Cortex of kidney (tissue), 1 donor: ENCODE data around the gene DDX18.
"Not testable (repeated sequence)": the region's sequence is repeated elsewhere in the genome, so short reads cannot be mapped to it uniquely, and the experiment has no call there.

Experiments
- DNase-seq: peaks from one replicate; lab custom pipeline; 2025; lab: John Stamatoyannopoulos, UW

Gene DDX18

DNA sequence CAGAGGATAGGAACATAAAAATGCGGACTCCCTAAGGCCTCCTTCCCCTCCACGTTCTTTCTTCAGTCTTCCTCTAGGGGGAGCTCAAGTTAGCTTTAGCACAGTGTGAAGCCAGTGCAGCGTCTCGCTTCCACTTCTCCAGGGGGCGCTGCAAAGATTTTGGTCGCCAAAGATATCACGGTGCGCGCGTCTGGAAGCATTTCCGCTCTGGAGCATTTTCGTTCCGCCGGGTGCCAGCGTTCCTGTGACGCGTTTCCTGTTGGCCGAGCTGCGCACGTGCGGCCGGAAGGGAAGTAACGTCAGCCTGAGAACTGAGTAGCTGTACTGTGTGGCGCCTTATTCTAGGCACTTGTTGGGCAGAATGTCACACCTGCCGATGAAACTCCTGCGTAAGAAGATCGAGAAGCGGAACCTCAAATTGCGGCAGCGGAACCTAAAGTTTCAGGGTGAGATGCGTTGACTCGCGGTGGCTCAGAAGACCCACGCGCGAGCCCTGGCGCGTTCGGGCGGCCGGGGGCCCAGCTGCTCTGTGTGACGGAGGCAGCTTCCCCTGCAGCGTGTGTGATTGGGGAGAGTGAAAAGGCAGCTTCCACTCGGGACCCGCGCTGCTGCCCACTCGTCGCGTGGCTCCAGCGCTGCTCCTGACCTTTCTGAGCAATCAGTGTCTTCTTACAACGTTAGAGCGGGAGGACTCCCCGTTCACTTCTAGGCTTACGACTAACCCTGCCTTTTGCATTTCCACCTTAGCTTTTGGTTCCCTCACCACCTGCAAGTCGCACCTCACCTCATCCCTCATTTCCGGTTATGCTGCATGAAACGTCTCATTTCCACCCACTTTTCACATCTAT lies at the start of gene DDX18:
DDX18 (plus strand) TSS at position 275 of the 848 bp plus-strand sequence; CDS start at position 362, 87 bp downstream.
- peak; percentile 40 for DNase-seq

- no peak for DNase-seq
Observed at GRCh38 chr2:117770730-117771129, 43.8 kb upstream of the DDX18 start.

DNA sequence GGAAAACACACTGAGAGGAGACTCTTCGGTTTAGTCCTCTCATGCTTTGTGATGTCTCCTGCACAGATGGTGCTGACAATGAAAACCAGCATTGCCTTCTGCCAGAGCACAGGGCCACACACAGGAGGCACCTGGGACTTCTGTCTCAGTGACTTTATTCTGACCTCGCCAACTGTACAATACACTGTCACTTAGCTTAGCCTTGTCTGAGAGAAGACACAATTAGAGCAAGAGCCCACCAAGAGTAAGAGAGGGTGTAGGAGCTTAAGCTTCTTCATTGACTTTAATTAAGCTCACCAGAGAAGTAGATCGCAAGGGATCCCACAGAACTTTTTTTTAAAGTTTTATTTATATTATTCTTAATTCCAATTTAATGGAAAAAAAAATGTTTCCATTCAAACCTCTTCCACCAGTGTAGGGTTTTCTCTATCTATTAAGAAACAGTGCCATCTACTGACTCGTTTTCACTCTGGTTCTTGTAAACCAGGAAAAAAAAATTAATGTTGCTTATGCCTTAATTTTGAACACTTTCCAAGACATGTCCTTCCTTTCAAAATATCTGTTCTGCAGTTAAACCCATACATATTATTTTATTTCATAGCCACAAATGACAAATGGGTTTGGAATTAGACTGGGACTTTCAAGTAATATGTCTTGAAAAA lies 42.4 kb upstream of the DDX18 start:
- DNase-seq = no peak

GRCh38 chr2:117774716-117775115 lies 39.8 kb upstream of the DDX18 start:
- DNase-seq = no peak

DNA sequence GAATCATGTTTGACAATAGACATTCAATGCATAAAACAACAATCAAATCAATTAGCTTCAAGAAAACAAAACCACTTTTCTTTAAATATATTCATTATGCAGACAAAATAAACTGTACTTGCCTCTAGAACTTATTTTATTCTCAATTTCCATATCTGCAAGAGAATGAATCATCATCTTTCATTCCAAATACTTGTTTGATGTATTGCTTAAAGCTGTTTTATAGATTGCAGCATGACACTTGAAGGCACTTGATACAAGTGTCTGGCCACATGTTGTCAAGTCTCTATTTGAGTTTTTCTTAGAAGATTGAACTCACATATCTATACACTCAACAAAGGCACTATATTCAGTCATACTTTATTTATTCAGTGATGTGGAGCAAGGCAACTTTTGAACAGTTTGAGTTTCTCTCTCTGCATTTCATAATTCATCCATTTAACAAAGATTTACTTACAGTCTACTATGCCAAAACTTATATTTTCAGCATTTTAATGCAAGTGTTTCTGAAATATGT lies 38.7 kb upstream of the DDX18 start:
- DNase-seq = no peak

- no peak for DNase-seq
Observed at GRCh38 chr2:117776888-117777287, 37.6 kb upstream of the DDX18 start.

DNA sequence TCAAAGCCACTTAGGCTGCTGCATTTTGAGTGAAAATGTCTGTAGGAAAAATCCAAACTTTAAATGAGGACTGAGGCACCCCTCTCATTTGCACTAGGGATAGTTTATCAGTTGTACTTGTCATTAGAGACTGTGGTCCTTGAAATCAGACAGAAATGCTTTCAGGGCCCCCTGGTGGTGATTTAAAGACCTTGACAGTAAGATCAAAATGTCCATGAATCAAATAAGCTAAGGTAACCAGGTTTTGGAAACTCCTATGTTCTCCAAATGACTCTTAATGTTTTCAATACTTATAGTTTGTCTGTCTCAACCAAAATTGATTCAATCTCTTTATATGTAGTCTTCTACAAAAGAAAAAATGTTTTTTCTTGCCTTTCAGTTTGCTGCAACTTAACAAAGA lies 28.8 kb upstream of the DDX18 start:
- DNase-seq = no peak

DNA sequence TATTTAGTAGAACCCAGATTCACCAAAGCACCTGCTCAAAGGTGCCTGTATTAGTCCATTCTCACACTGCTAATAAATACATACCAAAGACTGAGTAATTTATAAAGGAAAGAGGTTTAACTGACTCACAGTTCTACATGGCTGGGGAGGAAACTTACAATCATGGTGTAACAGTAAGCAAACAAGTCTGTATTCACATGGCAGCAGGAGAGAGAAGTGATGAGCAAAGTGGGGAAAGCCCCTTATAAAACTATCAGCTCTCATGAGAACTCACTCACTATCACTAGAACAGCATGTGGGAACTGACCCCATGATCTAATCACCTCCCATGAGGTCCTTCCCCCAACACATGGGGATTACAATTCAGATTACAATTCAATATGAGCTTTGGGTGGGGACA lies 28.0 kb upstream of the DDX18 start:
- no peak for DNase-seq

DNA sequence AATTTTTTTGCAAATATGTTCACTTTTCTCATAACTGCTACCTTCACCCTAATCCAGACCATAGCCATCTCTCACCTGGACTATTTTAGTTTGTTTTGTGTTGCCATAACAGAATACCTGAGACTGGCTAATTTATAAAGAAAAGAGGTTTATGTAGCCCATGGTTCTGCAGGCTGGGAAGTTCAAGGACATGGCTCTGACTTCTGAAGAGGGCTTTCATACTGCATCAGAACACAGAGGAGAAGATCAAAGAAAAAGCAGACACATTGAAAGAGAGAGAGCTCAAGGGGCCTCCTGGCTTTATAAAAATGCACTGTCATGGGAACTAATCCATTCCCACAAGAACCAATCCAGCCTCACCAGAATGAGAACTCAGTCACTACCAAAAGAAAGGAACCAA lies 25.0 kb upstream of the DDX18 start:
- no peak for DNase-seq

DNA sequence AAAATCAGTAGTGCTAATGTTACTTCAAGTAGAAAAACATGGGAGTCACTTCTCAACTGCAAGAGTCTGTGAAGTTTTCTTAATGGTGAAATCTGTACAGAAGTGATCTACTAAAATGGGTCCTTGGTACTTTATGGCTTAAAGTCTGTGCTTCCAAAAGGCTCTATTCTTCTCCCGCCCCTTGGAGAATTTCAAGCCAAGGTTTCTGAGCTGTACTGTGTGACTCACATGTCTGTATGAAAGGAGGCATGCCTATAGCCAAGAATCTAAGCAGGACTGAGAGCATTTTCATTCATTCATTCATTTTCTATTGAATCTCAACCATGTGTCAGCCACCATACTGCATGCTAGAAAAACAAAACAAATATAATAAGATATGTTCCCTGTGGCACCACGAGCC lies 19.8 kb upstream of the DDX18 start:
- DNase-seq = no peak

GRCh38 chr2:117801826-117802225 lies 12.7 kb upstream of the DDX18 start:
- DNase-seq = no peak

GRCh38 chr2:117803644-117804325 lies 10.7 kb upstream of the DDX18 start:
- DNase-seq = not testable (repeated sequence)

DNA sequence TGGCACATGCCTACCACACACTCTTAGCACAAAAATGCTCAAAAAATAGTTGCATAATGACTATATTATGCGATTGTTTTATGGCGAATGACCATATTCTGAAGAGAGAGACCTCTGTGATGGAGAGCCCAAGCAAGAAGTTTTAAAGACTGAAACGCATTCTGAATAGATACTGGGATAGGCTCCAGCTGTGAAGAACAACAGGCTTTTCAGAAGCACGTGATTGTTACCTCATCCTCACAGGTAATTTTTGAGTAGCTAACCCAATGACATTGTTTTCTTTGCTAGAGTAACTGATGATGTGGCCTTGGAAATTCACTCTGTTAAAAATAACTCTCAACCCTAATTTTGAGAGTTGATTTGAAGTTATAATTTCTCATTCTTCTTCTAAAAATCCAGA lies 2.0 kb upstream of the DDX18 start:
- DNase-seq = no peak

DNA sequence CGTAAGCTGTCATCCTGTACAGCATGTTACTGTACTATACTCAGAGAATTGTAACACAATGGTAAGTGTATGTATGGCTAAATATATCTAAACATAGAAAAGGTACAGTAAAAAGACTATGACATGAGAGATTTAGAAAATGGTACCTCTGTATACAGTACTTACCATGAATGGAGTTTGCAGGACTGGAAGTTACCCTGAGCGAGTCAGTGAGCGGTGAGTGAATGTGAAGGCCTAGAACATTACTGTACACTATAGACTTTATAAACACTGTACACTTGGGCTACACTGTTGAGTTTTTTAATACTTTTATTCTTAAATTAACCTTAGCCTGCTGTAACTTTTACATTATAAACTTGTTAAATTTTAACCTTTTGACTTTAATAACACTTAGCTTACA lies 1.5 kb downstream of the DDX18 start:
- DNase-seq = no peak

DNA sequence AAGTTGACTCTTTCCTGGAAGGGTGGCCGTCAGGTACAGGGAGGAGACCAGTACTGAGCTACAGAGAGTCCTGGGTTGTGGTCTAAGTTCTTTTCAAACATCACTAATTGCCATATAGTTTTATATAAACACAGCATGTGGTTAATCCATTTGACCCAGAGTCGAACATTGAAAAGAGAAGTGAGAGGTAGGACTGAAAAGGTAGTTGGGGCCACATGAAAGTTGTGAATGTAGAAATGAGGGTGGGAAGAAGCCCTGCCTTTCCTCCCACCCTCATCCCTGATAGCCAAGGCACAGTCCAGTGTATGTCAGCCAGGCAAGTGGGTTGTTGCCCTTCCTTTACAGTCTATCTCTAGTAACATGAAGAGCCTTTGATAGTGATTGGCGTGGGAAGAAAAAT lies 4.4 kb downstream of the DDX18 start:
- no peak for DNase-seq

DNA sequence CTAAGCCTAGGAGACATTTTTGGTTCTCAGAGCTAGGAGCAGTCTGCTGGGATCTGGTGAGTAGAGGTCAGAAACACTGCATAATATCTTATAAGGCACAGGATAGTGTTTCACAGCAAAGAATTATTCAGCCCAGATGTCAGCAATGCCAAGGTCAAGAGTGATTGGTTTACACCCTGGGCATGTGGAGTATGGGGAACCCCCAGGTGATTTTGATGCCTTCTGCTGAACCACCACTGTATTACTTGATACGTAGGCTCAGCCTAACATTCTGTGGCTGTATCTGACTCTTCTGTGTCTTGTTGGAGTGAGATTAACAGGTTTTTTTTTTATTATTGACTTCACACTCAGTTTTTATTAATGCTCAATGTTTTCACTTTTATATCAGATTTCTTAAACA lies 6.0 kb downstream of the DDX18 start:
- no peak for DNase-seq

GRCh38 chr2:117825437-117825836 lies 10.9 kb downstream of the DDX18 start:
- DNase-seq = no peak

- DNase-seq = not testable (repeated sequence)
Observed at GRCh38 chr2:117827464-117827863, 13.0 kb downstream of the DDX18 start.

- no peak for DNase-seq
Observed at GRCh38 chr2:117828870-117829269, 14.4 kb downstream of the DDX18 start.

DNA sequence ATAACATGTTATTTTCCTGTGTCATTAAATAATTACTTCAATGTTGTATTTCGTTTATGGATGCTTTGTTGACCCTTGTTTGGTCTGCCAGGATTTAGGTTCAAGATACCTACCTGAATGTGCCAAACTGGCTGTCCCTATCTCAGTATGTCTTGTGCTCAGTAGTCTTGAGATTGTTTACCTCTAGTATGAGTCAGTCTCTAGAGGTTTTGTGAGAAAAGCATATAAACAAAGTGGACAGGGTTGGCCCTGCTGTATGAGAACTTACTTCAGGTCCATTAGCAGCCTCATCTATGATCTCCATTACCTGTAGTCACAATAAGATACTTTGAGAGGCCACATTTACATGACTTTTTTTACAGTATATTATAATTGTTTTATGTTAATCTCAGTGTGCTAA lies 17.8 kb downstream of the DDX18 start:
- DNase-seq = no peak

DNA sequence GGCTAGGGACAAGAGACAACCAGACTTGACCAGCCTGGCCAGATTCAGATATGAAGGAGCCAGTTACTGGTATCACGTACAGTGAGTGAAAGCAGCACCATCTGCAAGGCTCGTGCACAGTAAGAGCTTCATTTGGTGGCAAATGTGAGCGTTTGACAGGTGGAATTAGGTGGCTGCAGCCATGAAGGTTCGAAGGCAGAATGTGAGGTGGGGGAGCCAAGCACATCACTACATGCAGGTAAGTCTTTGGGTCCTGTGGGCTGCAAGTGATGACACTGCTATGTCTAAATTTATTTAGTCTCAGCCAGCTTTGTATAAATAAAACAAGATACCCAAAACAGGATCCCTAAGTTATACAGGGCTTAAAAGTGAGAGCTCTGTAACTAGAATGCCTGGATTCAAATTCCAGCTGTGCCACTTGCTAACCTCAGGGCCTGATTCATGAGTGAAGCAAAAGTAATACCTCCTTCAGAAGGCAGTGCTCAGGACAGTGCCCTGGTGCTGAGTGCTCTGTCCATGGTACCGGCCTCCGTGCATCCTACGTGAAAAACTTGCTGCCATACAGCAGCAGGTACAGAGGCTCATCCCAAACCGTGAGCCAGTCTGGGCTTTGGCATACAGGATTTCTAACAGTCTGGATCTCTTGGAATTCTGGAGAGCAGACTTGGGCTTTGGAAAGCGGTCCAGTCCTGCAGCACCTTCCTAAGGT lies 18.6 kb downstream of the DDX18 start:
- DNase-seq = no peak

DNA sequence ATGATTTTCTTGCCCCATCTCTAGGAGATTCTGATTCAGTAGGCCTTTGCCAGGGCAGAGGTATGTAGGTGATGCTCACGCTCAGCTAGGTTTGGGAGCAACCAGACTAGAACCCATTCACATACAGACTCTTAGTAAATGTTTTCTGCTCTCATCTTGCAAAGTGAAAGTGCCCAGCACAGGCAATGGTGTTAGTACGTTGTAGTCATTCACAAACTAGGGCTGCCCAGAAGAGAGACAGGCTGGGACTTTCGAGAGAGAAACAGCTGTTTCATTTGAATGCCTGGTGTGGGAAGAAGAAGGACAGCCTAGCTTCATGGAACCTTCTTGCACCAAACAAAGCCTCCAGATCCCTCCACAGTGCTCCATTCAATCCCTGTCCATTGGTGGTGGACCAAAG lies 19.4 kb downstream of the DDX18 start:
- no peak for DNase-seq
